ENCODE results near the gene SNPH.
A peak's percentile ranks its signal among the peaks of the same experiment; 100 is the strongest.

SNPH gene

DNA sequence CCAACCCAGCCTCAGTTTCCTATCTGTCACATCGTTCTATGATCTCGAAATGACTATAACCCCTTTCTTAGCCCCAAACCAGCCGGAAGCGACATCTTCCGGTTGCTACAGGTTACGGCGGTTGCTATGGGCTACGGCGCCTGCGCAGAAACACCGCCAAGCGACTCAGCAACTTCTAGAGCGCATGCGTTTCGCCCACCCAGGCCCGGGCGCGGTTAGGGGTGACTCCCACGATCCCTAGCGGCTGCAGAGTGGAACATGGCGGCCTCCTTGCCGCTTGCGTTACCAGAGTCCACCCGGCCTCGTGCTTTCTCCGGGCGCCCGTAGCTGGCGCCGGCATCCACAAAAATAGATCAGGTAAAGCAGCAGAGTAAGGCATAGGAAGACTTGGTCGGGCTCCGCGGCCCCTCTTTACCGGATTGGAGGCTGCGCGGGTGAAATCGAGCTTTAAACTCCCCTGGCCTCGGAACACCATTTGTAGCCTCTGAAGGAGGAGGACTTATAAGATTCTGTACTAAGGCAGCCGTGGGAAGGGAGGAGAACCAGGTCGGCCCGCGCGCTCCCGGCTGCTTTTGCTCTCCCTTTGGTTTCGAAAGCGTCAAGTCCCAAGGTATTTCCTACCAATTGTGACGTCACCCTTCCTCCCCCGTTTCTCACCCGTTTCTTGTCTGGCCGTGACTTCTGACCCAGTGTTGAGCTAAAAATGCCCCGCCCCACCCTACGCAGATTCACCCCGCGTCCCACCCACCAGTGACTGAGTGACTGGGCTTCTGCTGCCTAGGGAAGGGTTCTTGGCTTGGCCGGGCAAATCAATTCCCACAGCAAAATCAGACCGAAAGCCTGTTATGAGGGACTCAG, 59.3 kb downstream of the SNPH start:
- DNase-seq (ENCODE audit: low spot score) = peak; percentile 97

- DNase-seq (ENCODE audit: low spot score) = no peak
Measured at GRCh38 chr20:1326031-1326930, 60.2 kb downstream of the SNPH start.

DNA sequence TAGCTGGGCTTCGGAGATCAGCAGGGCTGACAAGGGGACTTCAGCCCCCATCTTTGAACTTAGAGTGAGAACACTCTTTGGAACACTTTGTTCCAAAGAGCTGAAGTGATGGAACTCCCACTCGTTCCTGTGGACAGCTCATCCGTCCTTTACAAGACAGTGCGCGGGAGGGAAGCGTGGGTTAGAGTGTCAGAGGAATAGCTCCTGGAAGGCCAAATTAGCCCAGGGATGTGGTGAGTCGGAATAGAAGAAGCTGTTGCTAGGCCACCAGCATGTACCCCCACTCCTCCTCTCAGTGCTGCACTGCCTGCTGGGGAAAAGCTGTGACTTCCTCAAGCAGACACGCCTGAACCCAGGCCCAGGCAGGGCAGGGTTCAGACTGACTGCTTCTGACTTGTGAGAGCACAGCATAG, 61.2 kb downstream of the SNPH start:
- no peak for DNase-seq (ENCODE audit: low spot score)

- DNase-seq (ENCODE audit: low spot score) = no peak
Measured at GRCh38 chr20:1327827-1328679, 62.0 kb downstream of the SNPH start.

GRCh38 chr20:1328680-1329330, 62.7 kb downstream of the SNPH start, which contains the start of gene SDCBP2:
Gene SDCBP2 (minus strand): TSS chr20:1329139. CDS start chr20:1320416, 8,723 bp downstream.
- no peak for DNase-seq (ENCODE audit: low spot score)

DNA sequence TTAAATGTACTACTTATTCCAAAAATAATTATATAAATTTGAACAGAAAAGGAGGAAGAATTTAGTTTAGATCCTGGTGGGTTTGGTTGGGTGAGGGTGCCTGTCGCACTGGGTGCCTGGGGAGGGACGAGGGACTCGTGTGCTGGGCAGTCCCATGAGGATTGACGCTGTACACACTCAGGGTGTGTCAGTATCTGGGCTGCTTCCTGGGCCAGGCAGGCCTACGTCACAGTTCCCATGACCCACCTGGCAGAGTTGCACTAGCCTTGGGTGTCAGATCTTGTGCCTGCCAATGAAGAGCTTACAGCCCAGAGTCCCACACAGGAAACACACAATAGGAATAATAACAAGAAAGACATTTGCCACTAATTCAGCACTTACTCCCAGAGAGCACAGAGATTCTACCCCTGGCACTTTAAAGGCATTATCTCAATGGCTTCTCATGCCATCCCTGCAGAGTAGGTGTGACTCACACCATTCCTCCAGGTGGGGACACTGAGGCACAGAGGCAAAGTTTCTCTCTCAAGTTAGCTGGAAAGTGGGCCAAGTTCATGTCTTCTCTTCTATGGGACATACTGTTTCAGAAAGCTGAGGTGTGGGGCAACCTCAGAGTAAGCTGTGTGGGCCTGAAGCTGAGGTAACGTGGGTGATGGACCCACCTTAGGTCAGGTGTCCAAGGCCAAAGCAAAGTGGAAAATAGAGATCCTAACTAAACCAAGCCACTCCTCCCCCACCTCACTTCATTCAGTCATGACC, 64.2 kb downstream of the SNPH start:
- no peak for DNase-seq (ENCODE audit: low spot score)

DNA sequence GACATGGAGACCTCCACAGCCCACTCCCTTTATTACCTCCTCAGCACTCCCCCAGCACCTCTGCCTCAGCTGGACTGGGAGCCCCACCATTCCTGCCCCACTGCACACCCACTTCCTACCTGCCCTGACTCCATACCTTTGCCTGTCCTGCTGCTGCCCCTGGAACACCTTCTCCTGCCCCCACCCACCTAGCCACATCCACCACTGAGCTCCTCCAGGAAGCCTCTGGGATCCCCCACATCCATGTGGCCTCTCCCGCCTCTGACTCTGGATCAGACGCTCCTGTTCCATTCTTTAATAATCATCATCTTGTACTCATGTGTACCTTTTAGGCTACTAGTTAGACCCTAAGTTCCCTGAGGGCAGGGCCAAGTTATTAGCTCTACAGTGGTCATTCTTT, 65.0 kb downstream of the SNPH start:
- DNase-seq (ENCODE audit: low spot score) = no peak

DNA sequence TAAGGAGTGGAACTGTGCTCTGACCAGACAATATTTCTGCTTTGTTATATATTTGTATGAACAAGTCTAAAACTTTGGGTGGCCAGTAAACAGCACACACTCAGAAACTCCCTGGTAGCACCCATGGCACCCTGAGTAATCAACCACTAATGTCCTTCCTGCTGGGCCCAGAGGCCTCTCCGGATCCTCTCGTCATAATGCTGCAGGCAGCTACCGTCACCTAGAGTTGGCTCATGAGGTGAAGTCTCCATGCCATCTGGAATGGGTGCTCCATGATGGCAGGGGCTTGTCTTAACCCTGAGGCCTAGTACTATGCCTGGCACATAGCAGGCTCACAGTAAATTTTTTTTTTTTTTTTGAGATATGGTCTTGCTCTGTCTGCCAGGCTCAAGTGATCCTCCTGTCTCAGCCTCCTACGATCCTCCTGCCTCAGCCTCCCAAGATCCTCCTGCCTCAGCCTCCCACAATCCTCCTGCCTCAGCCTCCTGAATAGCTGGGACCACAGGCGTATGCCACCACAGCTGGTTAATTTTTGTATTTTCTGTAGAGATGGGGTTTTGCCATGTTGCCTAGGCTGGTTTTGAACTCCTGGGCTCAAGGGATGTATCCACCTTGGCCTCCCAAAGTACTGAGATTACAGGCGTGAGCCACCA, 65.8 kb downstream of the SNPH start:
- DNase-seq (ENCODE audit: low spot score) = no peak

GRCh38 chr20:1332749-1333300, 66.7 kb downstream of the SNPH start:
- DNase-seq (ENCODE audit: low spot score) = no peak

GRCh38 chr20:1333462-1334369, 67.6 kb downstream of the SNPH start:
- DNase-seq (ENCODE audit: low spot score) = no peak

- no peak for DNase-seq (ENCODE audit: low spot score)
Measured at GRCh38 chr20:1334370-1334731, 68.3 kb downstream of the SNPH start.

DNA sequence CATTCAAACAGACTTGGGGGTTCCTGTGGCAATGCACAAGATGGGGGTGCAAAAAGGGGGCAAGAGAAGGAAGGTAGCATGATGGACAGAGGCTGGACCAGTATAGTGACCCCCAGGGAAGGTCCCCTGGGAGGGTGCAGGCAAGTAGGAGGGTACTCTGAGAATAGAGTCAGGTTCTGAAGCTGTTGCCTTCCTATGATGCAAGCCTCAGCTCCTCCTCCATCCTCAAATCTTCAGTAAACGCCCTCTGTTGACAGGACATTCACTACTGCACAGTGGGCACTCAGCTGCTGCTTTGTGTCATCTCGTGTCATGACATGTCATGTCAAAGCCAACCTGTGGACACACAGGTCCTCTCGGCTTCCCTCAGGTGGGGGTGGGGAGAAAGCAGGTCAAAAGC, 68.7 kb downstream of the SNPH start:
- DNase-seq (ENCODE audit: low spot score) = no peak

- no peak for DNase-seq (ENCODE audit: low spot score)
Measured at GRCh38 chr20:1335961-1336698, 70.0 kb downstream of the SNPH start.

DNA sequence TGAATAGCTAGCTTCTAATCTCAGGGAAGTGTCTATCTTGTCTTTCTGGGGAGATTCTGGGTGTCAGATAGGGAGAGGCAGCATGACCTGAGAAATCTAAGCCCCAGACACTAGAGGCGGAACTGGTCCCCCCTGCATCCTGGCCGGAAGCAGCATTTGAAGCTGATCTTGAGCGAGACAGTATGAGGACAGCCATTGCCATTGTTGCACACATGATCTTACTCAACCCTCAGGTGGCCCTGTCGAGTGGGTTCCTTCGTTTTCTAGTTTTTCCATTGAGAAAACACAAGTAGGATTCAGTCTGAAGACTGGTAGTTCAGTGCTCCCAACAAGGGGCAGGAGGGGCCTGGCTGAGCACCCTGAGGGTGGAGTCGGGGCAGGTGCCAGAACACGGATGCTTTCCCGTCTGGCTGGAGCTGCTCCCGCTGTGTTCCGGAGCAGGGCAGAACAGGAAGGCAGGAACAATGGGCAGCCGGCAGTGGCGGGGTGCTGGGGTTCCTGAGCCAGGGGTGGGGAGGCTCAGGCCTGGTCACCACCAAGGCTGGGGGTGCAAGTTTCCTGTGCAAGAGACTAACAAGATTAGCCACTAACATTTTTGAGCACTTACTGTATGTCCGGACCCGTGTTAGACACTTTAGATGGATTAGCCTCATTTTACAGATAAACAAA, 70.7 kb downstream of the SNPH start:
- no peak for DNase-seq (ENCODE audit: low spot score)

DNA sequence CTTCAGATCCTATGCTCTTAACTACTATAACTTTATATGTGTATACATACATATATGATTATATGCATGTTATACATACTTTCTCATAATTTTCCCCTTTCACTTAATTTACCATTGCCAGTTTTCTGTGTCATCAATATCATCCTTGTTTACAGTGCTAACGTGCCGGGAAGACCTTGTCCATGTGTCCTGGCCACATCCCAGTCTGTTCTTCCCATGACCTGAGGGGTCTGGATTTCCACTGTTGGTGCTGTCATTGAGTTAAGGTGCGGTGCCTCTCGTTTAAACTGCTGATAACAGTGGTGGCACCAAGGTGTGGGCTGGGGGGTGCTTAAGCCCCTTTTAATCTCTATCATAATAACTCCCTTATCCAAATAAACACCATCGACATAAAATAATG, 71.3 kb downstream of the SNPH start:
- DNase-seq (ENCODE audit: low spot score) = no peak

DNA sequence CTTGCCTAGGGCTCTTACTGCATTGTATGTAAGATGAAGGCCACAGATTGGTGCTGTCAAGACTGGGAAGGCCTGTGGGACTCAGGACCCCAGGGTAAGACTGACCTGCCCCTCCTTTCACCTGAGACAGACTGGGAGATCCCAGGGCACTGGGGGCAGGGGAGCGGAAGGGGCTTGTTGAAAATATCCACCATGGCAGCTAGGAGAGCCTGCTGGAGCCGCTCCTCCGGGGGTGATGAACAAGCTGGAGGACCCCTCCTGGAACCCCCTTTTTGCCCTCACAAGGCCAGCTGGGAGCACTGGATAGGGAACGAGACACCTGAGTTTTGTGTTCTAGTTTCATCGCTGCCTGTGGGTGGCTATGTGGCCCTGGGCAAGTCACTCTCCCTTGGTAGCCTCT, 72.0 kb downstream of the SNPH start:
- no peak for DNase-seq (ENCODE audit: low spot score)

- no peak for DNase-seq (ENCODE audit: low spot score)
Measured at GRCh38 chr20:1338801-1339200, 72.7 kb downstream of the SNPH start.
